ENCODE measurements around the gene PRRT1.

The PRRT1 gene

DNA sequence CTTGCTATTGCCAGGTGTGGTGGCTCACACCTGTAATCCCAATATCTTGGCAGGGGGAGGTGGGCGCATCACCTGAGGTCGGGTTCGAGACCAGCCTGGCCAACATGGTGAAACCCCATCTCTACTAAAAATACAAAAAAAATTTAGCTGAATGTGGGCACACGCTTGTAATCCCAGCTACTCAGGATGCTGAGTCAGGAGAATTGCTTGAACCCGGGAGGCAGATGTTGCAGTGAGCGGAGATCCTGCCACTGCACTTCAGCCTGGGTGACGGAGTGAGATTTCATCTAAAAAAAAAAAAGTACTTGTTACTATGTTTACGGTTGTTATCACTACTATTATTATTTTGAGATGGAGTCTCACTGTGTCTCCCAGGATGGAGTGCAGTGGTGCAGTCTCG is 5.2 kb upstream of the PRRT1 start:
- H3K4me1 ChIP-seq (ENCODE audit: control insufficient read depth in 1 of 2, insufficient read depth in 1 of 2, low read depth in 1 of 2, low read length in 1 of 2) = peaks cover 15 to 17% of the 10 kb centered on the region in 2 experiments
- H3K27ac ChIP-seq = no peak overlapping the region
- TF ChIP-seq, protein P1, sequence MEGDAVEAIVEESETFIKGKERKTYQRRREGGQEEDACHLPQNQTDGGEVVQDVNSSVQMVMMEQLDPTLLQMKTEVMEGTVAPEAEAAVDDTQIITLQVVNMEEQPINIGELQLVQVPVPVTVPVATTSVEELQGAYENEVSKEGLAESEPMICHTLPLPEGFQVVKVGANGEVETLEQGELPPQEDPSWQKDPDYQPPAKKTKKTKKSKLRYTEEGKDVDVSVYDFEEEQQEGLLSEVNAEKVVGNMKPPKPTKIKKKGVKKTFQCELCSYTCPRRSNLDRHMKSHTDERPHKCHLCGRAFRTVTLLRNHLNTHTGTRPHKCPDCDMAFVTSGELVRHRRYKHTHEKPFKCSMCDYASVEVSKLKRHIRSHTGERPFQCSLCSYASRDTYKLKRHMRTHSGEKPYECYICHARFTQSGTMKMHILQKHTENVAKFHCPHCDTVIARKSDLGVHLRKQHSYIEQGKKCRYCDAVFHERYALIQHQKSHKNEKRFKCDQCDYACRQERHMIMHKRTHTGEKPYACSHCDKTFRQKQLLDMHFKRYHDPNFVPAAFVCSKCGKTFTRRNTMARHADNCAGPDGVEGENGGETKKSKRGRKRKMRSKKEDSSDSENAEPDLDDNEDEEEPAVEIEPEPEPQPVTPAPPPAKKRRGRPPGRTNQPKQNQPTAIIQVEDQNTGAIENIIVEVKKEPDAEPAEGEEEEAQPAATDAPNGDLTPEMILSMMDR (IDR thresholded peaks at IDR 0.05) = no peak
- H3K36me3 ChIP-seq = no peaks in the 10 kb centered on the region
- H3K4me3 ChIP-seq (ENCODE audit: low read depth in 1 of 2, low read length in 1 of 2) = no peak overlapping the region
- H3K27me3 ChIP-seq = peaks cover 35% of the 10 kb centered on the region
- H3K9me3 ChIP-seq = no peaks in the 10 kb centered on the region

DNA sequence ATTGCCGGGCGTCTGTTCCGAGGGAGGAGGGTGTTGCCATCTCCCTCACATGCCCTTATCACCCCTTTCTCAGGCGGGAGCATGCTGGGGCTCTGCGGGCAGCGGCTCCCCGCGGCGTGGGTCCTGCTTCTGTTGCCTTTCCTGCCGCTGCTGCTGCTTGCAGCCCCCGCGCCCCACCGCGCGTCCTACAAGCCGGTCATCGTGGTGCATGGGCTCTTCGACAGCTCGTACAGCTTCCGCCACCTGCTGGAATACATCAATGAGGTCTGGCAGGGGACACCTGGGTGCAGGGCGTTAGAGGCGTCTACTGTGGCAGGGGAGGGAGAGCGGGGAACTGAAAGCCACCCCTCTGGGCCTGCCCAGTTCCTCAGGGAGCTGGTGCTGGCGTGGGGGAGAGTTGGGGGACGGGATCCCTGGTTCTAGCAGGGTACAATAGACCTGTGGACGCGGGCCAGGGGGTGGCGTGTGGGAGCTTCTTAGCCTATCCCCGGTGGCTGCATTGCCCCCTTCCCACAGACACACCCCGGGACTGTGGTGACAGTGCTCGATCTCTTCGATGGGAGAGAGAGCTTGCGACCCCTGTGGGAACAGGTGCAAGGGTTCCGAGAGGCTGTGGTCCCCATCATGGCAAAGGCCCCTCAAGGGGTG is 2.9 kb upstream of the PRRT1 start:
- H3K36me3 ChIP-seq = no peaks in the 10 kb centered on the region
- H3K27me3 ChIP-seq = peaks cover 57% of the 10 kb centered on the region
- H3K4me1 ChIP-seq (ENCODE audit: control insufficient read depth in 1 of 2, insufficient read depth in 1 of 2, low read depth in 1 of 2, low read length in 1 of 2) = peaks cover 15 to 17% of the 10 kb centered on the region in 2 experiments
- TF ChIP-seq, protein P1 (IDR thresholded peaks at IDR 0.05) = peak; percentile 55
- H3K9me3 ChIP-seq = no peaks in the 10 kb centered on the region
- no peak overlapping the region for H3K27ac ChIP-seq
- H3K4me3 ChIP-seq (ENCODE audit: low read depth in 1 of 2, low read length in 1 of 2) = peak overlapping the region; percentile 55 to 58

DNA sequence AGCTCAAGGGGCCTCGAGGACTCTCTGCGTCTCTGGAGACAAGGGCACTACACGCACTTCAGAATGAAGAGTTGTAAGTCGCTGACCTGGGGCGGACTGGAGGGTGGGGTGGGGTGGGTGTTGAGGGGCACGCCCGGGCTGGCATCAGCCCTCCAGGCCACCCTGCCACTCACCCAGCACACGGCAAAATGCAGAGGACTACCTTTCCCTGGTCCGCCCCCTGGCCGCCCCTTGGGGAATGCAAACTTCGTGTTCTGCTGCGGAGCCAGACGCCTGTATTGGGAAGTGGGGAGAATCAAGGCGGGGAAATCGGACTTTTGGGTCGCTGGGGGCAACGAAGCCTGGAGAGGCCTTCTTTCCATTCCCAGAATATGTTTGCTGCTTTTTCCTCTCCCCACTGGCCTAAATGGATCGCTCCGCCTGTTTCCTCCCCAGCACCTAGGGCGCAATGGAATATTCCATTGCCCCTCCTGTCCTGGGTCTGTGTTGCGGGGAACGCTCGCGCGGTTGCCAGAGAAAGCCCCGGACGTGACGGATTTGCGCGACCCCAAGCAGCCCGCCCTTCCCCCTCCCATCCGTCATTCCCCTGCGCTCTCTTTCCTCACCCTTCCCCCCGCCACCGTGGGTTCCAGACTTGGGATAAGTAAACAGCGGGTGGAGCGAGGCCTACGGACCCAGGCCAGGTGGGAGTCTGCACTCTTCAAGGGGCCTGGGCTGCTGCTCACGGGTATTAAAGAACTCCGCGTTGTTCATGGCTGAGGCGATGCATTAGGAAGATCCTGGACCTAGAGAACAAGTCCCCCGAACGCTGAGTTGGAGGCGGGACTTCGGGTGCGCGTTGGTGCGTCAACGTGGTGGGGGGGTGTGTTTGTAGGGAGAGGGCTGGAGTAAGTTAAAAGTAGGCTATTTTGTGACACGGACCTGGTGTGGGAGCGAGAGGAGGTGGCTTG is 2.1 kb upstream of the PRRT1 start, which contains the start of gene PPT2:
Gene PPT2, plus strand, starts transcription at position 578 of the 950 bp plus-strand sequence. CDS start 454 bp downstream, outside the sequence.
- peaks cover 19 to 22% of the 10 kb centered on the region in 2 experiments for H3K4me1 ChIP-seq (ENCODE audit: control insufficient read depth in 1 of 2, insufficient read depth in 1 of 2, low read depth in 1 of 2, low read length in 1 of 2)
- no peaks in the 10 kb centered on the region for H3K9me3 ChIP-seq

GRCh38 chr6:32152769-32153563 is 1.2 kb upstream of the PRRT1 start:
- Histone ChIP-seq H3K4me1 (ENCODE audit: control insufficient read depth in 1 of 2, insufficient read depth in 1 of 2, low read depth in 1 of 2, low read length in 1 of 2) (peaks cover 25 to 27% of the 10 kb centered on the region in 2 experiments), H3K4me3 (ENCODE audit: low read depth in 1 of 2, low read length in 1 of 2) (no peak overlapping the region), H3K9me3 (no peaks in the 10 kb centered on the region), H3K27ac (no peak overlapping the region), H3K27me3 (peaks cover 74% of the 10 kb centered on the region), H3K36me3 (no peaks in the 10 kb centered on the region)
- TF ChIP-seq, protein P1 (IDR thresholded peaks at IDR 0.05) = no peak

More for the DNA sequence above, 2.1 kb upstream of the PRRT1 start, which contains the start of gene PPT2:
- TF ChIP-seq, protein P1 (IDR thresholded peaks at IDR 0.05) = no peak
- no peak within 1 kb of the TSS for H3K27ac ChIP-seq
- H3K36me3 ChIP-seq = no peaks in the 10 kb centered on the region
- H3K4me3 ChIP-seq (ENCODE audit: low read depth in 1 of 2, low read length in 1 of 2) = peak within 1 kb of the TSS; percentile 55 to 58
- H3K27me3 ChIP-seq = peaks cover 65% of the 10 kb centered on the region
